ENCODE measurements around the gene TICAM1. TPM values are rescaled to one million over a fixed set of nuclear protein-coding genes. Genes with fewer than 3 reads are reported as not detected.

The TICAM1 gene
- total and polyA plus RNA-seq, 2 of the 8 experiments (the other 6 are each of a cell fraction or from before 2014, with no cell fraction given) = 0.41 to 0.65 TPM

Small RNA genes lying within 50 kb of the gene (microRNA-seq; reads per million reads assigned to microRNA genes)
- gene MIR7-3 (ENCODE audit: borderline microRNAs expressed in 2 of 2, borderline number of aligned reads in 2 of 2, borderline replicate concordance in 1 of 2) = 0.23 to 2.0 reads per million in 2 experiments

Small RNA genes lying within 50 kb of the gene (small RNA-seq; reads per million reads assigned to genes)
- 1.0 reads per million for gene MIR7-3 (ENCODE audit: insufficient read depth)

Other genes with a start within 250 kb of the TICAM1 start
- gene TNFAIP8L1, start 192.2 kb downstream of the TICAM1 start, total RNA-seq (2021; fragmentation: NEBNext Ultra II Directional; extraction: Animal tissue kit (Norgen Biotek cat#: 25700)) = 5.9 and 6.1 TPM in 2 replicates
- 3.2 and 5.5 TPM in 2 replicates for gene TNFAIP8L1, start 192.2 kb downstream of the TICAM1 start, polyA plus RNA-seq (2011; rRNA removed)
- 51.1 and 53.1 TPM in 2 replicates for gene MYDGF, start 161.4 kb downstream of the TICAM1 start, total RNA-seq (2021; fragmentation: NEBNext Ultra II Directional; extraction: Animal tissue kit (Norgen Biotek cat#: 25700))
- 40.6 and 81.0 TPM in 2 replicates for gene MYDGF, start 161.4 kb downstream of the TICAM1 start, polyA plus RNA-seq (2011; rRNA removed)
- 40.7 and 46.8 TPM in 2 replicates for gene DPP9, start 107.9 kb downstream of the TICAM1 start, total RNA-seq (2021; fragmentation: NEBNext Ultra II Directional; extraction: Animal tissue kit (Norgen Biotek cat#: 25700))
- gene DPP9, start 107.9 kb downstream of the TICAM1 start, polyA plus RNA-seq (2011; rRNA removed) = 11.6 and 23.3 TPM in 2 replicates
- gene FEM1A, start 40.0 kb downstream of the TICAM1 start, total RNA-seq (2021; fragmentation: NEBNext Ultra II Directional; extraction: Animal tissue kit (Norgen Biotek cat#: 25700)) = 16.1 and 16.4 TPM in 2 replicates
- 6.7 and 8.8 TPM in 2 replicates for gene FEM1A, start 40.0 kb downstream of the TICAM1 start, polyA plus RNA-seq (2011; rRNA removed)
- 60.7 and 68.1 TPM in 2 replicates for gene PLIN3, start 36.0 kb upstream of the TICAM1 start, total RNA-seq (2021; fragmentation: NEBNext Ultra II Directional; extraction: Animal tissue kit (Norgen Biotek cat#: 25700))
- 61.5 and 67.3 TPM in 2 replicates for gene PLIN3, start 36.0 kb upstream of the TICAM1 start, polyA plus RNA-seq (2011; rRNA removed)
- gene ARRDC5, start 71.2 kb upstream of the TICAM1 start, total RNA-seq (2021; fragmentation: NEBNext Ultra II Directional; extraction: Animal tissue kit (Norgen Biotek cat#: 25700)) = not detected in 2 replicates
- gene ARRDC5, start 71.2 kb upstream of the TICAM1 start, polyA plus RNA-seq (2011; rRNA removed) = not detected in 2 replicates
- gene UHRF1, start 77.8 kb upstream of the TICAM1 start, total RNA-seq (2021; fragmentation: NEBNext Ultra II Directional; extraction: Animal tissue kit (Norgen Biotek cat#: 25700)) = 65.8 and 66.6 TPM in 2 replicates
- 14.7 and 24.8 TPM in 2 replicates for gene UHRF1, start 77.8 kb upstream of the TICAM1 start, polyA plus RNA-seq (2011; rRNA removed)
- gene KDM4B, start 137.4 kb upstream of the TICAM1 start, total RNA-seq (2021; fragmentation: NEBNext Ultra II Directional; extraction: Animal tissue kit (Norgen Biotek cat#: 25700)) = 31.9 and 32.8 TPM in 2 replicates
- gene KDM4B, start 137.4 kb upstream of the TICAM1 start, polyA plus RNA-seq (2011; rRNA removed) = 12.0 and 21.1 TPM in 2 replicates

Data from H1 (cell line).